K562 (cell line): ENCODE measurements around the gene TRIM25. TPM values are rescaled to one million over a fixed set of nuclear protein-coding genes. Genes with fewer than 3 reads are reported as not detected.

Source experiments
- ATAC-seq: fragments of 200-7000 bp; cut with Tn5 transposase; 3 replicates; pipeline ENCODE4 v1.9.1; 2020; ENCODE audit warnings: moderate library complexity
- BruUV-seq: library from RNA; stranded (reverse); fragments of 400-500 nt; replicated peaks from 2 replicates; lab custom pipeline; 2021; lab: Mats Ljungman, UMichigan
- CTCF ChIA-PET: fragments of 300-600 bp; formaldehyde crosslinking; extraction: SDS; loops from one replicate; lab custom pipeline; 2021; ENCODE audit warnings: low intra/inter-chr PET ratio; lab: Yijun Ruan, JAX
- POLR2A ChIA-PET: fragments of 300-600, 350-650 bp; sonication (Branson Sonifier 250); formaldehyde crosslinking; extraction: SDS; loops from one replicate; lab custom pipeline; 2021; ENCODE audit warnings: antibody characterized with exemption, inconsistent platforms; lab: Yijun Ruan, JAX
- DNase-seq, 4 experiments: peaks; one replicate each; pipeline versions ENCODE4 v3.0.0 to v3.0.0-alpha.2; 2011 to 2018; ENCODE audit warnings: low spot score in 3 of 4, mixed read lengths in 3 of 4; ENCODE audit errors: extremely low read depth in 1 of 4
- FAIRE-seq: peaks from 2 replicates; lab custom pipeline; 2011; peaks lifted over from hg19 to GRCh38; lab: Jason Lieb, UNC
- H2AFZ ChIP-seq: 2 replicates; pipeline ENCODE4 v1.6.0; 2011; ENCODE audit warnings: low read depth, low read length, control low read depth, inconsistent platforms
- H3K27ac ChIP-seq: fragments of 200-600 bp; 3 replicates; pipeline ENCODE4 v1.8.0; 2011; ENCODE audit warnings: low read depth, mild to moderate bottlenecking, control low read depth, inconsistent platforms, low read length, moderate library complexity, mixed read lengths; ENCODE audit errors: extremely low read depth
- H3K27me3 ChIP-seq, 2 experiments: fragments of 300-600 bp in 1 of 2; 2 replicates in 1 of 2; 3 replicates in 1 of 2; pipeline versions ENCODE4 v1.6.0 to v1.8.0; 2011; ENCODE audit warnings: inconsistent platforms in 2 of 2, low read length in 2 of 2, mild to moderate bottlenecking in 1 of 2, mixed read lengths in 1 of 2, moderate library complexity in 1 of 2; ENCODE audit not compliant: control insufficient read depth in 2 of 2, insufficient read depth in 2 of 2
- H3K36me3 ChIP-seq: fragments of 300-600 bp; 3 replicates; pipeline ENCODE4 v1.8.0; 2011; ENCODE audit warnings: mild to moderate bottlenecking, low read length, inconsistent platforms; ENCODE audit not compliant: control insufficient read depth, insufficient read depth
- H3K4me1 ChIP-seq, 2 experiments: fragments of 200-600 bp in 1 of 2; replicated peaks in 1 of 2; 2 replicates in 1 of 2; 3 replicates in 1 of 2; pipeline versions ENCODE4 v1.5.1 to v1.8.0; 2011; ENCODE audit warnings: inconsistent platforms in 2 of 2, low read length in 2 of 2, mild to moderate bottlenecking in 1 of 2, mixed read lengths in 1 of 2, moderate library complexity in 1 of 2; ENCODE audit not compliant: control insufficient read depth in 2 of 2, insufficient read depth in 2 of 2
- H3K4me2 ChIP-seq: 2 replicates; pipeline ENCODE4 v1.6.1; 2011; ENCODE audit warnings: low read length, control low read depth, inconsistent platforms, mixed read lengths; ENCODE audit not compliant: insufficient read depth
- H3K4me3 ChIP-seq: fragments of 200-600 bp; sonication (generic), shearing (Covaris generic); 2 replicates; pipeline ENCODE4 v1.5.1; 2016; ENCODE audit warnings: control low read depth, inconsistent platforms
- H3K79me2 ChIP-seq: fragments of 200-600 bp; 3 replicates; pipeline ENCODE4 v1.8.0; 2011; ENCODE audit warnings: low read length, inconsistent platforms; ENCODE audit not compliant: control insufficient read depth, insufficient read depth
- H3K9ac ChIP-seq, 2 experiments: 2 replicates each; pipeline versions ENCODE4 v1.6.0 to v1.6.1; 2011; ENCODE audit warnings: low read depth in 2 of 2, low read length in 2 of 2, control low read depth in 1 of 2, inconsistent platforms in 1 of 2, mild to moderate bottlenecking in 1 of 2, mixed read lengths in 1 of 2; ENCODE audit not compliant: insufficient read depth in 1 of 2
- H3K9me1 ChIP-seq: one replicate; pipeline ENCODE4 v1.6.0; 2011; ENCODE audit warnings: inconsistent platforms, mild to moderate bottlenecking, low read length, moderate library complexity; ENCODE audit not compliant: control insufficient read depth, insufficient read depth
- H3K9me3 ChIP-seq: replicated peaks from 2 replicates; pipeline ENCODE4 v1.5.1; 2011; ENCODE audit warnings: low read depth, low read length, inconsistent platforms; ENCODE audit not compliant: control insufficient read depth, insufficient read depth
- H4K20me1 ChIP-seq: replicated peaks from 2 replicates; pipeline ENCODE4 v1.6.1; 2011; ENCODE audit warnings: low read length, inconsistent platforms, mixed read lengths; ENCODE audit not compliant: control insufficient read depth, insufficient read depth
- ATF3 ChIP-seq, 2 experiments: fragments of 450-650 bp in 1 of 2; sonication (generic) in 1 of 2; formaldehyde crosslinking in 1 of 2; IDR thresholded peaks in 1 of 2; conservative IDR thresholded peaks in 1 of 2; 2 replicates each; pipeline versions ENCODE4 v1.6.1 to v1.8.1; 2016 to 2023; ENCODE audit warnings: mild to moderate bottlenecking in 2 of 2, moderate library complexity in 2 of 2, inconsistent platforms in 1 of 2, missing genetic modification reagents in 1 of 2
- BRCA1 ChIP-seq, 2 experiments: fragments of 450-650 bp in 1 of 2; sonication (generic) in 1 of 2; formaldehyde crosslinking in 1 of 2; IDR thresholded peaks; 2 replicates each; pipeline versions ENCODE4 v1.5.0 to v1.6.1; 2017 to 2020; ENCODE audit warnings: mild to moderate bottlenecking in 1 of 2, missing genetic modification reagents in 1 of 2
- EP300 ChIP-seq: IDR thresholded peaks from 2 replicates; pipeline ENCODE4 v1.6.1; 2012; ENCODE audit warnings: low read length, improper control_type of control experiment
- HNRNPUL1 ChIP-seq: fragments of 200-400 bp; formaldehyde crosslinking; IDR thresholded peaks from 2 replicates; pipeline ENCODE4 v1.6.1; 2017; ENCODE audit warnings: low read length
- JUND ChIP-seq, 2 experiments: IDR thresholded peaks; 2 replicates in 1 of 2; 3 replicates in 1 of 2; pipeline ENCODE4 v1.6.1; 2011; ENCODE audit warnings: borderline replicate concordance in 2 of 2, low read depth in 2 of 2, low read length in 2 of 2, improper control_type of control experiment in 1 of 2, missing biosample characterization in 1 of 2, missing genetic modification characterization in 1 of 2, missing genetic modification reagents in 1 of 2
- L3MBTL2 ChIP-seq: fragments of 450-650 bp; IDR thresholded peaks from 2 replicates; pipeline ENCODE4 v1.6.1; 2016; ENCODE audit warnings: mild to moderate bottlenecking, moderate library complexity
- MAX ChIP-seq: sonication (generic); formaldehyde crosslinking; IDR thresholded peaks from 2 replicates; pipeline ENCODE4 v1.9.0; 2022; ENCODE audit warnings: mild to moderate bottlenecking, missing genetic modification reagents
- MYNN ChIP-seq, 2 experiments: sonication (generic); formaldehyde crosslinking in 1 of 2; IDR thresholded peaks; 2 replicates each; pipeline versions ENCODE4 v1.5.0 to v1.6.1; 2016 to 2020; ENCODE audit warnings: antibody characterized with exemption in 1 of 2, missing genetic modification reagents in 1 of 2
- NFRKB ChIP-seq: fragments of 450-650 bp; IDR thresholded peaks from 2 replicates; pipeline ENCODE4 v1.6.1; 2016; ENCODE audit warnings: low read depth
- PHB ChIP-seq: fragments of 250-450 bp; sonication (Bioruptor Pico); IDR thresholded peaks from 2 replicates; pipeline ENCODE4 v1.5.0; 2021
- PURB ChIP-seq: sonication (generic); formaldehyde crosslinking; IDR thresholded peaks from 2 replicates; pipeline ENCODE4 v1.9.0; 2021; ENCODE audit warnings: low read depth, mild to moderate bottlenecking, missing genetic modification reagents
- SETDB1 ChIP-seq: IDR thresholded peaks from one replicate; pipeline ENCODE4 v1.6.1; 2012; ENCODE audit warnings: low read length, control low read depth, inconsistent platforms
- TAF1 ChIP-seq: IDR thresholded peaks from 2 replicates; pipeline ENCODE4 v1.6.1; 2011; ENCODE audit warnings: mild to moderate bottlenecking, low read length, moderate library complexity; ENCODE audit not compliant: insufficient read depth, control insufficient read depth, severe bottlenecking; ENCODE audit errors: extremely low read depth
- ZEB2 ChIP-seq: fragments of 450-650 bp; IDR thresholded peaks from 2 replicates; pipeline ENCODE4 v1.6.1; 2016
- ZNF239 ChIP-seq: fragments of 250-450 bp; sonication (Bioruptor Pico); IDR thresholded peaks from 2 replicates; pipeline ENCODE4 v1.4.0; 2020; ENCODE audit warnings: mild to moderate bottlenecking
- ZNF717 ChIP-seq: fragments of 250-450 bp; sonication (Bioruptor Pico); IDR thresholded peaks from 2 replicates; pipeline ENCODE4 v1.5.0; 2021
- ZNF76 ChIP-seq: fragments of 250-450 bp; sonication (Bioruptor Pico); IDR thresholded peaks from 2 replicates; pipeline ENCODE4 v1.4.0; 2020; ENCODE audit warnings: mild to moderate bottlenecking, moderate library complexity, borderline replicate concordance
- WGBS: fragments of 100-300 bp; shearing (Covaris generic); methylation state at CpG from one replicate; pipeline ENCODE4 v1.1.6; 2016; ENCODE audit warnings: low coverage, mixed read lengths; ENCODE audit not compliant: insufficient coverage; ENCODE audit errors: missing lambda C conversion rate; 5-methylcytosine and 5-hydroxymethylcytosine counted together
- in situ Hi-C: fragments of 300-500 bp; cut with MboI; formaldehyde crosslinking; loops from 4 replicates; pipeline ENCODE4 v1.15.0; 2018; ENCODE audit warnings: inconsistent platforms, mixed read lengths
- intact Hi-C: fragments of 100-400 bp; cut with micrococcal nuclease; formaldehyde crosslinking; loops from 2 replicates; pipeline ENCODE4 v1.14.2; 2022
- polyA plus RNA-seq, 8 experiments: library from polyadenylated mRNA; depleted of rRNA in 4 of 8; stranded (reverse) in 5 of 8; unstranded in 3 of 8; fragments of >200 nt; fragmentation: Nextera tagmentation in 2 of 8; fragmentation: Illumina TruSeq in 1 of 8; extraction: Ambion mirVana in 2 of 8; extraction: Trizol in 1 of 8; gene quantifications; 2 replicates each; pipeline versions ENCODE4 v1.2.1 to v1.2.3, GENCODE V29; 2011 to 2014; ENCODE audit warnings: inconsistent platforms in 1 of 8, missing spikeins in 1 of 8
- total RNA-seq, 7 experiments: library from RNA; depleted of rRNA in 6 of 7; stranded (reverse); fragments of >200 nt in 6 of 7; fragmentation: Illumina TruSeq in 2 of 7; extraction: Trizol in 2 of 7; gene quantifications; 2 replicates each; pipeline versions ENCODE4 v1.2.1 to v1.2.3, GENCODE V29; 2011 to 2021; ENCODE audit warnings: low replicate concordance in 1 of 7

The TRIM25 gene
- total and polyA plus RNA-seq, 9 of the 15 experiments (the other 6 are each of a cell fraction or from before 2014, with no cell fraction given), result 5.9 to 49.5 (median 24.5) TPM

- peak; percentile 48 for TF ChIP-seq L3MBTL2
- TF ChIP-seq MAX (CRISPR knock-in tag), result peak; percentile 23; the same call in 1 of the 2 replicates
- TF ChIP-seq ATF3 (IDR thresholded peaks at IDR 0.05), result peak; percentile 77
- TF ChIP-seq ATF3 (CRISPR knock-in tag; conservative IDR thresholded peaks at IDR 0.05), result no peak
- no peak for TF ChIP-seq TAF1
- peak; percentile 18; the same call in 1 of the 2 replicates for TF ChIP-seq ZEB2
- peak; percentile 74; the same call in 1 of the 2 replicates for TF ChIP-seq JUND (IDR thresholded peaks at IDR 0.05; ENCODE audit: borderline replicate concordance, low read depth, low read length)
- TF ChIP-seq JUND (tag; IDR thresholded peaks at IDR 0.05; ENCODE audit: borderline replicate concordance, low read depth, low read length), result no peak; the same call in 2 of the 3 replicates
- TF ChIP-seq, all 486 proteins: peak for 9
These were observed 26.0 kb downstream of the TRIM25 start (continued) for GRCh38 chr17:56887552-56888467.

- H3K36me3 ChIP-seq, result peaks cover 42% of the 10 kb centered on the region
- WGBS, result 90% methylated on average over 5 of the region's 5 CpGs
- no peaks in the 10 kb centered on the region for H3K27me3 ChIP-seq
- no peak overlapping the region for H3K4me3 ChIP-seq
- intact Hi-C loops, result no loop called here
- no peaks in the 10 kb centered on the region for H4K20me1 ChIP-seq
- no peaks in the 10 kb centered on the region for H3K9me3 ChIP-seq
- H3K4me1 ChIP-seq, result no peaks in the 10 kb centered on the region
- no peaks in the 10 kb centered on the region for H3K79me2 ChIP-seq
- no peak overlapping the region for H3K27ac ChIP-seq
- no peaks in the 10 kb centered on the region for H3K9me1 ChIP-seq
- FAIRE-seq, result no peak
- no peak for DNase-seq
- ChIA-PET POLR2A (interaction anchor here (1.0 to 2.2 kb wide), 2 partner anchors 10 to 15 kb away, joined by 3 to 6 read pairs; no protein-coding TSS in a partner anchor), CTCF (no interaction called here)
- no TSS peak for BruUV-seq
- H2AFZ ChIP-seq, result no peak overlapping the region
- in situ Hi-C loops, result no loop called here
- no peak overlapping the region for H3K4me2 ChIP-seq
- ATAC-seq, result no peak
- H3K9ac ChIP-seq, result no peak overlapping the region
- TF ChIP-seq ZNF239 (CRISPR knock-in tag) (no peak), HNRNPUL1 (no peak), PHB (CRISPR knock-in tag) (no peak), MYNN (IDR thresholded peaks at IDR 0.05) (no peak), MYNN (CRISPR knock-in tag; IDR thresholded peaks at IDR 0.05) (no peak), PURB (no peak), EP300 (no peak), NFRKB (no peak), SETDB1 (no peak), ZNF717 (CRISPR knock-in tag) (no peak), BRCA1 (IDR thresholded peaks at IDR 0.05) (no peak), BRCA1 (CRISPR knock-in tag; IDR thresholded peaks at IDR 0.05) (no peak), ZNF76 (CRISPR knock-in tag) (no peak)
These were observed 26.7 kb downstream of the TRIM25 start for GRCh38 chr17:56887105-56887504.
